ENCODE data around the gene ATAD3B.
"Not testable (repeated sequence)": the region's sequence is repeated elsewhere in the genome, so short reads cannot be mapped to it uniquely, and the experiment has no call there.

Gene ATAD3B

GRCh38 chr1:1434131-1434823 is 37.3 kb upstream of the ATAD3B start:
- no peak for DNase-seq (ENCODE audit: low read depth)

DNA sequence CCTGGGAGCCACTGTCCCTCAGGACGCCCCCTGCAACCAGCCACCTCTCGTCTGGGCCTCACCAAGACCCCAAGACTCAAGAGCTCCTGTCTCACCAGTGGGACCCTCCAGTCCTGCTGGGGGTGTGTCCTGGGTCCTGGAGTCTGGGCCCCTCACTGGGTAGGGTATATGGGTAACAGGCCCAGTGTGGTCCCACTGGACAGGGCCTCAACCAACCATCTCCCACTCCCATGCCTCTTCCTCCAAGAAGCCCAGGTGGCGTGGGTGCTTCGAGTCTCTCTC is 36.8 kb upstream of the ATAD3B start:
- no peak for DNase-seq (ENCODE audit: low read depth)

GRCh38 chr1:1435106-1435903 is 36.3 kb upstream of the ATAD3B start, which contains the start of gene VWA1:
TSS of gene VWA1 (plus strand) at chr1:1435690. CDS start at chr1:1435749, 59 bp downstream.
- peak; percentile 70 for DNase-seq (ENCODE audit: low read depth)

DNA sequence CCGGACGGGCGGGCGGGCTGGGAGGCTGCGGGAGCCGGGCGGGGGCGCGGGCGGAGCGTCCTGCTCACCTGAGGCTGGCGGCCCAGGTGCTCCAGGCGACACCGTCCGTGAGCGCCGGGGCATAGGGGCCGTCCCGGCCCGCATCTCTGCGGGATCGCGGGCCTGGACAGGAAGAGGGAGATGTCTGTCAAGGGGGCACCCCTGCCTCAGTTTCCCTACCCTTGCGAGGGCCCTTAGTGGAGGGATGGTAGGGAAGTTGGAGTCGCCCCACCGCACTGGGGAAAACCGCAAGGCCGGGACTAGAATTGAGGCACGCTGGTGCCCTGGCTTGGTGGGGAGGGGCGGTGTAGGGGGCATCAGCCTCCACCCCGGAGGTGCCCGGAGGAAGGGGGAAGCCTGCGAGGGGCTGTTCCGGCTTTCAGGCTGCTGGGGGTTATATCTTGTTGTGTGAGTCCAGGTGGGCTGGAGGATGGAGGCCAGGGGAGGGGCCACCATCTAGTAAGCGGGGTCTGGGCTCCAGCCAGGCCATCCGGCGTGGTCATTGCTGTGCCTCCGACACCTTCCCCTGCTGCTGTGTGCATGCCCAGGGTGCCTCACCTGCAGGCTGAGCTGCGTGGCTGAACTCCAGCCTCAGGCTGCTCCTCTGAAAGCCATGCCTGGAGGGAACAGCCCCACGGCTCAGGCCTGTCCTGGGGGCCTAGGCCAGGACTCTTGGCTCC is 35.5 kb upstream of the ATAD3B start:
- DNase-seq (ENCODE audit: low read depth): no peak

- no peak for DNase-seq (ENCODE audit: low read depth)
Observed at GRCh38 chr1:1436630-1437032, 34.9 kb upstream of the ATAD3B start.

- no peak for DNase-seq (ENCODE audit: low read depth)
Observed at GRCh38 chr1:1437033-1437903, 34.3 kb upstream of the ATAD3B start.

DNA sequence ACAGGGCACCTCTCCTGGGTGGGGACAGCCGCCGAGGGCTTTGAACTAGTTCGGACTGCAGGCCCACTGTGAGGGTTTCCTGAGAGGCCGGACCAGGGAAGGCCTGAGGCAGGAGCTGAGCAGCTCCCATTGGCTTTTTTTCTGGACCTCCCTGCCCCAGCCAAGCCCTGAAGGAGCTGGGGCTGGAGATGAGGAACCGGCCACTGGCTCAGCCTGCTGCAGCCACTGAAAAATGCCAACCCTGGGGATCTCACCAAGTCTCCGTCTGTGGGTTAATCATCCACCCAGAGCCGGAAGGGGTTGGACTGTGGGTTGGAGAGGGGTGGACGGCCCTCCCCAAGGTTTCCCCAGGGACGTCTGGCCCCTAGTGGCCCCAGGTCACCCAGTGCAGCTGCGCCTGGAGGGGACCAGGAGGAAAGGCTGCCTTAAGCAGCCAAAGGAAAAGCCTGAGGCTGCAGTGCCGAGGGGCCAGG is 33.6 kb upstream of the ATAD3B start:
- peak; percentile 52 for DNase-seq (ENCODE audit: low read depth)

DNA sequence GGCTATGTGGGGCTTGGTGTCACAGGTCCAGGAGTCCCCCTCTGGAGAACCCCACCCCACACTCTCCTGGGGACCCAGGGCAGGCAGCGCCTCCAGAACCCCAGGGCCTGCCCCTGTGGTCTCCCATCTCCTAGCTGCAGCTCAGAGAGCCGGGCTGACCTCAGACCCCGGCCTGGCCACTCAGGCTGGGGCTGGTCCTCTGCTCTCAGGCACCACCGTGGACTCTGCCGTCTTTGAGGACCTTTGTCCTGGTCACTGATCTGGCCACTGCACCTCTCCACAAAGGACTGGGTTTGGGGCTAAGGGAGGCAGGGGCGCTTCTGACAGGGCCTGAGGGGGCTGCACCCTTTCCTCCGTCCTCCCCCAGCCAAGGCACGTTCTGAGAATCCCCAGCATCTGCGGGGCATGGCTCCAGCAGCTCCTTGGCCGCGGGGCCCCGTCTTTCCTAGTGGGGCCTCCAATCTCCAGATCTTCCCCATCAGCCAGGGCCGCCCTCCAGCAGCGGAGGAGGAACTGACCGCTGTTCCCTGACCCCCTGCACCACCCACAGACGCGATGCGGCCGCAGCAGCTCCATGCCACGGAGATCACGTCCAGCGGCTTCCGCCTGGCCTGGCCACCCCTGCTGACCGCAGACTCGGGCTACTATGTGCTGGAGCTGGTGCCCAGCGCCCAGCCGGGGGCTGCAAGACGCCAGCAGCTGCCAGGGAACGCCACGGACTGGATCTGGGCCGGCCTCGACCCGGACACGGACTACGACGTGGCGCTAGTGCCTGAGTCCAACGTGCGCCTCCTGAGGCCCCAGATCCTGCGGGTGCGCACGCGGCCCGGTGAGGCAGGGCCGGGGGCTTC is 32.8 kb upstream of the ATAD3B start:
- no peak for DNase-seq (ENCODE audit: low read depth)

- DNase-seq (ENCODE audit: low read depth): no peak
Observed at GRCh38 chr1:1439546-1440261, 31.9 kb upstream of the ATAD3B start.

DNA sequence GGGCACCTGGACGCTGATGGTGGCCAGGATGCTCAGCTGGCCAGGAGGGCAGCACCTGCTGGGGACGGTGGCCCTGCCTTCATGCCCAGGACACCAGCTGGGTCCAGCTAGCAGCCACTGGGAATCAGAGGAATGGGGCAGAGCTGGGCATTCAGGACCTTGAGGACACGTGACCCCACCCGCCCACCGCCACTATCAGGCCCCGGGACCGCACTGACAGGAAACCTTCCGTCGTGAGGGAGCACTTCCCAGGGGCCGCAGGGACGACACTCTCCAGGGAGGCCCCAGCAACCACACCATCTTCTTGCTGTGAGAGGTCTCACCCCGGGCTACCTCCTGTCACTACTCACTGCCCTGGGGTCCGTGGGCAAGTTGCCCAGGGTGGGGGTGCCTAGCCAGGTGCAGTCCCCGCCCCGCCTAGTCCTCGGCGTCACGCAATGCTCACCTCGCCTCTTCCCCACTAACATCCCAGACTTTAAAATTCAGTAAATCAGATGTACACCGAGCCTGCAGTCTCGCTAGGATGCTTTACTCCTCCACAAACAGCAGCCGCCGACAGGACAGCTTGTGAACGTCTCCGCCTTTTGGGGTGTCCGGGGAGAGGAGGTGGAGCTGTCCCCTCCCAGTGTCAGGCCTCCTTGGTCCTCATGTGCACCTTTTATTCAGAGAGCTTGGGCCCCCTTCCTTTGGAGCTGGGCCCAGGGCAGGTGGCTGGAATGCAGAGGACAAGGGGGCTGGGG is 31.1 kb upstream of the ATAD3B start:
- DNase-seq (ENCODE audit: low read depth): no peak

- peak; percentile 41 for DNase-seq (ENCODE audit: low read depth)
Observed at GRCh38 chr1:1441002-1441888, 30.3 kb upstream of the ATAD3B start.

DNA sequence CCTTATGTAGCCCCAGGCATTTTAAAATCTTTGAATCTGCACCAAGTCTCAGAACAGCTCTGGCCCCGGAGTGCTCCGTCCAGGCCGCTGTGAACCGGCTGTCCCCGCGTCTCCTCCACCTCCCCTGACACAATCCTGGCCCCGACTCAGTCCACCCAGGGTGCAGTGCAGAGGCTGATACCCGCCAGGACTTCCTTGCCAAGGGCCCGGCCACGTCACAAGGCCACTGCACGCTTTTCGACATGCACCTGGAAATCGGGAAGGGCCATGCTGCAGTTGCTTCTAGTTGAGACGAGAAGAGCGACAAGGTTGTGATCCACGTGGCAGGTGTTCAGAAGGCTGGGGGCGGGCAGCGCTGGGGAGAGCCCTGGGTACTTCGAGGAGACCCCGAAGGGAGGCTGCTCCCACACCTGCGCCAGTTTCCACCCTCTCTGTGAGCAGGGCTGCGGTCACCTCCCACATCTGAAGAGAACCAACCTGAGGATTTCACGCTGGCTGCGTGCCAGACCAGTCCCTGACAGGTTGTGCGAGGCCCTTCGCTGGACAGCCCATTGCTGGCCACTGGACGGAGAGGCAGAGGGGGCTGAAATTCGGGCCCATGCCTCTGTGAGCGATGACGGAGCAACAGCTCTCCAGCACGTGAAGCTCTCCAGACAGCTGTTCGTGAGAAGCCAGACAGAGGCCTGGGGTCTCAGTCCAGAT is 29.3 kb upstream of the ATAD3B start:
- no peak for DNase-seq (ENCODE audit: low read depth)

- not testable (repeated sequence) for DNase-seq (ENCODE audit: low read depth)
Observed at GRCh38 chr1:1446631-1447030, 24.9 kb upstream of the ATAD3B start.

GRCh38 chr1:1449099-1449739 is 22.3 kb upstream of the ATAD3B start, which contains the start of gene ATAD3C:
TSS of gene ATAD3C (plus strand) at chr1:1449689. CDS start at chr1:1450684, 995 bp downstream.
- DNase-seq (ENCODE audit: low read depth): no peak

DNA sequence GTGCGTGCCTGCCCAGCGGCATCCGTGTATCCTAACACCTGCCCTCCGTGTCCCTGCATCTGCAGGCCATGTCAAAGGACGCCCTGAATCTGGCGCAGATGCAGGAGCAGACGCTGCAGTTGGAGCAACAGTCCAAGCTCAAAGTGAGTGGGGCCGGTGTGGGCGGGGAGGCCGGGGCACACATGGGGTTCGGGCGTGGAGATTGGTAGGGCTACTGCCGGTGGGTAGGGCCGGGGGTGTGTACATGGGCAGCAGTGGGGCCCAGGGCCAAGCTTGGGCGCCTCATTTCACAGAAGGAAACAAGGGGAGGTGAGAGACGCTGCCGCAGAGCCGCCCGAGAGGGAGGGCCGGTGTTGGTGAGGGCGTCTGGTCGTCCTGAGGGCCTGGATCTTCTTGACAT is 20.9 kb upstream of the ATAD3B start:
- DNase-seq (ENCODE audit: low read depth): not testable (repeated sequence)

DNA sequence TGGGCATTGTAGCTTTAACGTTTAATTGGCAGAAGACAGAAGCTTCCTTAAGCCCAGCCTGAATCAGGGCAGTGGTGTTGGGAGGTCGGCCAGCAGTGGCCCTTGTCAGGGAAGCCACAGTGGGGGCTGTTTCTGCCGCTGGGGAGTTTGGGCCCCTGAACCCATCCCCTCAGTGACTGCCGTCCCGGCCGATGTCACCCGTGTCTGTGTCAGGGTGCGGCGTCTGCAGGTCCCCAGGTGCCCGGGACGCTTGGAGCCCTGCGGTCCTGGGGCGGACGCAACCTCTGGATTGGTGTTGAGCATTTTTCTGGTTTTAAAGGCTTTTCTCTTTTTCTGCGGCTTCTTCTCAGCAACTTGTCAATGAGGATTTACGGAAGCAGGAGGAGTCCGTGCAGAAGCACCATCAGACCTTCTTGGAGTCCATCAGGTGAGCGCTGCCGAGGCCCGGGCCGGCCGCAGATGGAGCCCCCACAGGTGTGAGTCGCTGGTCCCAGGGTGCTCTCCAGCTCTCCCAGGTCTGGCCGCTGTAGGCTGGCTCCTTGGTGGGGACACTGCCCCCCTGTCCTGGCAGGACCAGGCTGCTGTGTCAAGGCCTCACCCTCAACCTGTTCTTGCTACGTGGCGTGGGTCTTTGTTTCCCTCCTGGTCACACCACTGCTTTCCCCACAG is 19.7 kb upstream of the ATAD3B start:
- no peak for DNase-seq (ENCODE audit: low read depth)

GRCh38 chr1:1452365-1452739 is 19.2 kb upstream of the ATAD3B start:
- not testable (repeated sequence) for DNase-seq (ENCODE audit: low read depth)

Measured in EH (cell line).